ENCODE results near the gene TUBB2A.

Gene TUBB2A

GRCh38 chr6:3120765-3121089, 36.6 kb downstream of the TUBB2A start:
- no peaks in the 10 kb centered on the region for H3K36me3 ChIP-seq (ENCODE audit: control insufficient read depth, insufficient read depth, low read length)
- no peak overlapping the region for H3K4me3 ChIP-seq (ENCODE audit: insufficient read depth, low read depth, low read length, poor library complexity, severe bottlenecking)
- DNase-seq: no peak
- H3K27me3 ChIP-seq (replicated peaks; ENCODE audit: control insufficient read depth, insufficient read depth, low read length, poor library complexity, severe bottlenecking): no peaks in the 10 kb centered on the region
- H3K4me1 ChIP-seq (ENCODE audit: control insufficient read depth, insufficient read depth, low read length, poor library complexity, severe bottlenecking): peaks cover 4% of the 10 kb centered on the region
- H3K9me3 ChIP-seq (ENCODE audit: control insufficient read depth, low read length): no peaks in the 10 kb centered on the region
- no peak overlapping the region for H3K27ac ChIP-seq (ENCODE audit: insufficient read depth, low read length, poor library complexity, severe bottlenecking)

GRCh38 chr6:3119040-3119723, 38.2 kb downstream of the TUBB2A start:
- Histone ChIP-seq H3K27me3 (replicated peaks; ENCODE audit: control insufficient read depth, insufficient read depth, low read length, poor library complexity, severe bottlenecking) (no peaks in the 10 kb centered on the region), H3K27ac (ENCODE audit: insufficient read depth, low read length, poor library complexity, severe bottlenecking) (peak overlapping the region; percentile 96), H3K4me1 (ENCODE audit: control insufficient read depth, insufficient read depth, low read length, poor library complexity, severe bottlenecking) (peaks cover 4% of the 10 kb centered on the region), H3K4me3 (ENCODE audit: insufficient read depth, low read depth, low read length, poor library complexity, severe bottlenecking) (peak overlapping the region; percentile 78), H3K36me3 (ENCODE audit: control insufficient read depth, insufficient read depth, low read length) (peaks cover 13% of the 10 kb centered on the region), H3K9me3 (ENCODE audit: control insufficient read depth, low read length) (no peaks in the 10 kb centered on the region)
- DNase-seq: no peak

- Histone ChIP-seq H3K4me1 (ENCODE audit: control insufficient read depth, insufficient read depth, low read length, poor library complexity, severe bottlenecking) (peaks cover 4% of the 10 kb centered on the region), H3K4me3 (ENCODE audit: insufficient read depth, low read depth, low read length, poor library complexity, severe bottlenecking) (peak within 1 kb of the TSS; percentile 78), H3K27me3 (replicated peaks; ENCODE audit: control insufficient read depth, insufficient read depth, low read length, poor library complexity, severe bottlenecking) (no peaks in the 10 kb centered on the region), H3K27ac (ENCODE audit: insufficient read depth, low read length, poor library complexity, severe bottlenecking) (peak within 1 kb of the TSS; percentile 96), H3K9me3 (ENCODE audit: control insufficient read depth, low read length) (no peaks in the 10 kb centered on the region), H3K36me3 (ENCODE audit: control insufficient read depth, insufficient read depth, low read length) (peaks cover 20% of the 10 kb centered on the region)
- peak; percentile 97 to 100 (median 99) for DNase-seq
Measured at GRCh38 chr6:3118353-3119039, 38.8 kb downstream of the TUBB2A start, which contains the start of gene BPHL. BPHL (plus strand) TSS chr6:3118711; CDS start chr6:3118741, 30 bp downstream.

GRCh38 chr6:3117912-3118352, 39.4 kb downstream of the TUBB2A start:
- Histone ChIP-seq H3K4me1 (ENCODE audit: control insufficient read depth, insufficient read depth, low read length, poor library complexity, severe bottlenecking) (peaks cover 4% of the 10 kb centered on the region), H3K9me3 (ENCODE audit: control insufficient read depth, low read length) (no peaks in the 10 kb centered on the region), H3K4me3 (ENCODE audit: insufficient read depth, low read depth, low read length, poor library complexity, severe bottlenecking) (peak overlapping the region; percentile 78), H3K36me3 (ENCODE audit: control insufficient read depth, insufficient read depth, low read length) (peaks cover 26% of the 10 kb centered on the region), H3K27me3 (replicated peaks; ENCODE audit: control insufficient read depth, insufficient read depth, low read length, poor library complexity, severe bottlenecking) (no peaks in the 10 kb centered on the region), H3K27ac (ENCODE audit: insufficient read depth, low read length, poor library complexity, severe bottlenecking) (peak overlapping the region; percentile 96)
- DNase-seq: no peak

GRCh38 chr6:3114377-3114776, 43.0 kb downstream of the TUBB2A start:
- H3K36me3 ChIP-seq (ENCODE audit: control insufficient read depth, insufficient read depth, low read length): peaks cover 50% of the 10 kb centered on the region
- no peak for DNase-seq
- H3K4me1 ChIP-seq (ENCODE audit: control insufficient read depth, insufficient read depth, low read length, poor library complexity, severe bottlenecking): peaks cover 4% of the 10 kb centered on the region
- no peak overlapping the region for H3K27ac ChIP-seq (ENCODE audit: insufficient read depth, low read length, poor library complexity, severe bottlenecking)
- no peaks in the 10 kb centered on the region for H3K9me3 ChIP-seq (ENCODE audit: control insufficient read depth, low read length)
- H3K27me3 ChIP-seq (replicated peaks; ENCODE audit: control insufficient read depth, insufficient read depth, low read length, poor library complexity, severe bottlenecking): no peaks in the 10 kb centered on the region
- no peak overlapping the region for H3K4me3 ChIP-seq (ENCODE audit: insufficient read depth, low read depth, low read length, poor library complexity, severe bottlenecking)

- Histone ChIP-seq H3K4me3 (ENCODE audit: insufficient read depth, low read depth, low read length, poor library complexity, severe bottlenecking) (no peak overlapping the region), H3K4me1 (ENCODE audit: control insufficient read depth, insufficient read depth, low read length, poor library complexity, severe bottlenecking) (no peaks in the 10 kb centered on the region)
Measured at GRCh38 chr6:3109761-3110160, 47.6 kb downstream of the TUBB2A start.

GRCh38 chr6:3108746-3109414, 48.5 kb downstream of the TUBB2A start:
- Histone ChIP-seq H3K36me3 (ENCODE audit: control insufficient read depth, insufficient read depth, low read length) (peaks cover 75% of the 10 kb centered on the region), H3K4me1 (ENCODE audit: control insufficient read depth, insufficient read depth, low read length, poor library complexity, severe bottlenecking) (no peaks in the 10 kb centered on the region), H3K27me3 (replicated peaks; ENCODE audit: control insufficient read depth, insufficient read depth, low read length, poor library complexity, severe bottlenecking) (no peaks in the 10 kb centered on the region), H3K4me3 (ENCODE audit: insufficient read depth, low read depth, low read length, poor library complexity, severe bottlenecking) (no peak overlapping the region), H3K27ac (ENCODE audit: insufficient read depth, low read length, poor library complexity, severe bottlenecking) (no peak overlapping the region), H3K9me3 (ENCODE audit: control insufficient read depth, low read length) (no peaks in the 10 kb centered on the region)
- no peak for DNase-seq

More at GRCh38 chr6:3109761-3110160, 47.6 kb downstream of the TUBB2A start:
- DNase-seq: no peak
- no peak overlapping the region for H3K27ac ChIP-seq (ENCODE audit: insufficient read depth, low read length, poor library complexity, severe bottlenecking)
- H3K9me3 ChIP-seq (ENCODE audit: control insufficient read depth, low read length): no peaks in the 10 kb centered on the region
- no peaks in the 10 kb centered on the region for H3K27me3 ChIP-seq (replicated peaks; ENCODE audit: control insufficient read depth, insufficient read depth, low read length, poor library complexity, severe bottlenecking)
- H3K36me3 ChIP-seq (ENCODE audit: control insufficient read depth, insufficient read depth, low read length): peaks cover 78% of the 10 kb centered on the region

All from effector memory CD4-positive, alpha-beta T cell (primary cell).